GM12801 (cell line): ENCODE results near the gene AQP1.

ENCODE experiments used
- TF ChIP-seq, protein P1 (sequence below): IDR thresholded peaks from one replicate; pipeline ENCODE4 v1.5.1; 2011; ENCODE audit warnings: control low read depth; ENCODE audit not compliant: insufficient read length; ENCODE audit errors: extremely low read depth

The AQP1 gene

GRCh38 chr7:30886608-30887011, 25.0 kb upstream of the AQP1 start:
- TF ChIP-seq, protein P1, sequence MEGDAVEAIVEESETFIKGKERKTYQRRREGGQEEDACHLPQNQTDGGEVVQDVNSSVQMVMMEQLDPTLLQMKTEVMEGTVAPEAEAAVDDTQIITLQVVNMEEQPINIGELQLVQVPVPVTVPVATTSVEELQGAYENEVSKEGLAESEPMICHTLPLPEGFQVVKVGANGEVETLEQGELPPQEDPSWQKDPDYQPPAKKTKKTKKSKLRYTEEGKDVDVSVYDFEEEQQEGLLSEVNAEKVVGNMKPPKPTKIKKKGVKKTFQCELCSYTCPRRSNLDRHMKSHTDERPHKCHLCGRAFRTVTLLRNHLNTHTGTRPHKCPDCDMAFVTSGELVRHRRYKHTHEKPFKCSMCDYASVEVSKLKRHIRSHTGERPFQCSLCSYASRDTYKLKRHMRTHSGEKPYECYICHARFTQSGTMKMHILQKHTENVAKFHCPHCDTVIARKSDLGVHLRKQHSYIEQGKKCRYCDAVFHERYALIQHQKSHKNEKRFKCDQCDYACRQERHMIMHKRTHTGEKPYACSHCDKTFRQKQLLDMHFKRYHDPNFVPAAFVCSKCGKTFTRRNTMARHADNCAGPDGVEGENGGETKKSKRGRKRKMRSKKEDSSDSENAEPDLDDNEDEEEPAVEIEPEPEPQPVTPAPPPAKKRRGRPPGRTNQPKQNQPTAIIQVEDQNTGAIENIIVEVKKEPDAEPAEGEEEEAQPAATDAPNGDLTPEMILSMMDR: no peak

GRCh38 chr7:30887464-30887872, 24.2 kb upstream of the AQP1 start:
- TF ChIP-seq, protein P1: no peak

GRCh38 chr7:30888747-30889146, 22.9 kb upstream of the AQP1 start:
- TF ChIP-seq, protein P1: no peak

DNA sequence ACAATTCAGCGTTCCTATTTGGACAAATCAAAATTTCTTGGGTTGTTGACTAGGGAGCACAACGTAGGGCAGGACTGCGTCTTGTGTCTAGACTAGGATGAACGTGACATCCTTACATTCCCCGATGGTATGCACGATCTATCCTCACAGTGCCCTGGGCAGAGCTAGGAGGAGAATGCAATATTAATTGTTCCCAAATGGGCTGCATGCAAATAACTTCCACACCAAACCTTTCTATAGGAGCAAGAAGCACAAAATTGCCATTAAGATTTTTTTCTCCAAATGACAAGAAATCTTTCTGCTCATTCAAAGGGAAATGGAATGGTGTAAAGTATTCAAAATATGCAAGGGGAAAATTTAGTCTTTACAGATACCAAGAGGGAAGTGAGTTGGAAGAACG, 21.4 kb upstream of the AQP1 start:
- TF ChIP-seq, protein P1: no peak

GRCh38 chr7:30893357-30893756, 18.3 kb upstream of the AQP1 start:
- TF ChIP-seq, protein P1: no peak

DNA sequence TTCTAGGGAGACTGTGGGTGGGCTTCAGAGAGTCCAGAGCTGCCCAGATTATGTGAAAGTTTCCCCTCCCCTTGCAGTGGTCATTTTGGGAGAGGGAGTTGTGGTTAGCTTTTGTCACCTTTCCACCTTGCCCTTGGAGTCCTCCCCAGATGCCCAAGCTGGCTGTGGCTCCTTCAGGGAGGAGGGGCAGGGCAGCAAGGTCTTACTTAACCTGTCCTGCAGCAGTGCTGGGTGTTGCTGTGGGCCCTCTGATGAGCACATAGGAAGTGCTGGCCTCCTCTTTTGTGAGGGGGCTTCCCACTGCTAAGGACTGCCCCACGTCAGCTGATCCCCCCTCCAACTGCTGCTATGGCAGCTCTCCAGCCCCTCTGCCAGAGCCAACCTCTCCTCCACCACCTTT, 17.6 kb upstream of the AQP1 start:
- TF ChIP-seq, protein P1: no peak

DNA sequence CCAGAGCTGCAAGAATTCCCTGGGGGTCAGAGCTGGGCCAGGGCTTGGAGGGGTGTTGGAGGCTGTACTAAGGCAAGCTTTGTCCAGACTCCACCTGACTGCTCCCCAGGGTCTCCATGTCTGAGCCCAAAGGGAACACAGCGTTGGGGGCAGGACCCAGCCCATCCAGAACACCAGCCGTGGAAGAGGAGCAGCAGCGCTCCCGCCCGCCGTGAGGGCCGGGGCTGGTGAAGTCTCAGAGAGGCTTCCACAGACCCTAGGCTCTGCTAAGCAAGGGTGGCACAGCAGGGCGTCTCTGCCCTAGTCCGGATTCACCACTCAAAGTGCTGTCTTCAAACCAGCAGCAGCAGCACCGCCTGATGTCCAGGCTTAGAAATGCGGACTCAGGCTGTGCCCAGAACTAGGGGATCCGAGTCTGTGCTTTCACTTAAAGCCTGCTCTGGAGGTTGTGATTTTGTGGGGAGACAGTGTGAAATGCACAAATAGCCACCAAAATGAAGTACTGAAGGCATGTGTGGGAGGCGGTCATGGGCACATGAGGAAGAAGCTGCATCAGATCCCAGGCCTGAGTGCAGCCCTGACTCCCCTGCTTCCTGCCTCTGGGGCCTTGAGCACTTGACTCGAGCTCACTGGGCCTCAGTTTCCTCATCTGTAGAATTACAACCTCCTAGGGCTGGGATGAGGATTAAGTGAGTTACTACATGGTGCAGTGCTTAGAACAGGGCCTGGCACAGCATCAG, 16.6 kb upstream of the AQP1 start:
- TF ChIP-seq, protein P1: no peak
